ENCODE data around the gene DDR2.

DDR2 gene

DNA sequence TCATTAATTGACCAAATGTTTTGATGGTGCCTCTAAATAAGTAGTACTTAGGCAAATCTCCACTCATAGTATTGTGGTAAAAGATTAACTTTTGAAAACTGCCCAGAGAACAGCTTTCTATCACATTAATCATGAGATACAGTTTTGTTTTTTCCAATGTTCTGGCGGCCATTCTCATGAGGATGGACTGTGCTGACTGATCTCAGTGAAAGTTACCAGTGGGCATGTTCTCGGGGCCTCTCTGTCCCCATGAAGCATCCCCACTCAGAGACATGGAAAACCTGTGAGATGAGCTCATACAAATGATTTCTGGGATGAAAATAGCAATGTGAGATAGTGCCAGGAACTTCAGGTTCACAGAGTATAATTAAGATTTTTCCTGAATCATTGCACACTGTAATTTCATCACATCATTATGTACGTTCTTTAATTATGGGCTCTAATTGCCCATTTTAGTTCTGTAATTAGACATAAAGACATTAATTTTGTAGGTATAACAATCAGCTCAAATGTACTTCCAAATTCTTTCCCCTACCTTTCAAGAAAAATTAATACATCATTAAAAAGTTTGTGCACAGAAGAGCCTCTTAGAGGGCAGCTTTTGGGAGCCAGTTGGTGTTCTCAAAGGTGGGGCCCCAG lies 40.5 kb downstream of the DDR2 start:
- DNase-seq (ENCODE audit: low read depth), result no peak

DNA sequence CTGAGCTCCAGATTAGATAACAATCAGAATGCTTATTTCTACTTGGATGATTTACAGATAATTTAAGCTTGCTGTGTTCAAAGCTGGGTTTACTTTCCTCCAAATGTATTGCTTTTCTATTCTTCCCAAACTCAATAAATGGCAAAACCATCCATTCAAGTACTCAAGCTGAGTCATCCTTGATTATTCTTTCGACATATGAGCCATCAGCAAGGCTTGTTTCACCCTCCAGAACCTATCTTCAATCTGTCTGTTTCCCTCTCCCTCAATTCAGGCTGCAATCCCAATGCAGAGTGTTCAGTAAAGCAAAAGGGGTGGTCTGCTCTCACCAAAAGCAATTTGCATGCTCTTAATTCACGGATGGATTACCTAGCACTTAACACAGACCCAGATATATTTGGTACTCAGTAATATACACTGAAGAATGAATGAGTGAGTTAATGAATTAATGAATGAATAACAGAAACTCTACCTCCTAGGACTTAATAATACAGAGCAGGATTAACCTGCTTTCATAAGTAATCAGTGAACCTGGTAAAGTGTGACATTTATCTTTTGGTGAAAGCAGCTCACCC lies 41.9 kb downstream of the DDR2 start:
- DNase-seq (ENCODE audit: low read depth), result no peak

DNA sequence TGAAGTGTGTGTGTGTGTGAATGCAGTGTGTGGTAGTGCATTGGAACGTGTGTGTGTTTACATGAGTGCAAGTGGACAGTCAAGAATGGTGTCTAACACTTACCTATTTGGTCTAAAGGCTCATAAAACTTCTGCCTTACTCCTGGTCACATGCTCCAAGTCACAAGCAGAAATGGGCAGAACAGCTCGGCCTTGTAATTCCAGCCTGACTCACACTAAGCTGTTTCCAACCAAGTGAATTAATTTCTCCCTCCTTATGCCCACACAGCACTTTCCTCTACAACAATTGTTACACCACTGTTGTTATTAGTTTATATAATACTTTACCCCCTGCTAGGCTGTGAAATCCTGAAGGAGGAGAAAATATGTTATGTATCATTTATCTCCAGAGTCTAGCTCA lies 43.8 kb downstream of the DDR2 start:
- no peak for DNase-seq (ENCODE audit: low read depth)

DNA sequence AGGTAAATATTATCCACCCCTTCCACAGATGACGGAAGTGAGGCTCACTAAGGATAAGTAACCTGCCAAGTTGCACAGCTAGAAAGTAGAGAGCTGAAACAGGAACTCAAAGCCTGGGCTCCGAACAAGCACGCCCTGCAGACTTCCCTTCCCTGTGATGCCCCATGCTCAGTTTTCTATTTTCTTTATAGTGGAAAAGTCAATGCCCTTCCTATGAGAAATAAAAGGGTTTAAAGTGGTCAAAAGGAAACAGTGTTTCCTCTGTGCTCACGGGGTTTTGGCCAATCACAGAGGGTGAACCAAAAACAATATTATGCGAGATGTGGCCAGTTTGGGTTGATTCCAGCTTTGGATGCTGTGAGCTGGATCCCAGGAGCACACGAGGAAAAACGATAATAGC lies 44.5 kb downstream of the DDR2 start:
- no peak for DNase-seq (ENCODE audit: low read depth)

DNA sequence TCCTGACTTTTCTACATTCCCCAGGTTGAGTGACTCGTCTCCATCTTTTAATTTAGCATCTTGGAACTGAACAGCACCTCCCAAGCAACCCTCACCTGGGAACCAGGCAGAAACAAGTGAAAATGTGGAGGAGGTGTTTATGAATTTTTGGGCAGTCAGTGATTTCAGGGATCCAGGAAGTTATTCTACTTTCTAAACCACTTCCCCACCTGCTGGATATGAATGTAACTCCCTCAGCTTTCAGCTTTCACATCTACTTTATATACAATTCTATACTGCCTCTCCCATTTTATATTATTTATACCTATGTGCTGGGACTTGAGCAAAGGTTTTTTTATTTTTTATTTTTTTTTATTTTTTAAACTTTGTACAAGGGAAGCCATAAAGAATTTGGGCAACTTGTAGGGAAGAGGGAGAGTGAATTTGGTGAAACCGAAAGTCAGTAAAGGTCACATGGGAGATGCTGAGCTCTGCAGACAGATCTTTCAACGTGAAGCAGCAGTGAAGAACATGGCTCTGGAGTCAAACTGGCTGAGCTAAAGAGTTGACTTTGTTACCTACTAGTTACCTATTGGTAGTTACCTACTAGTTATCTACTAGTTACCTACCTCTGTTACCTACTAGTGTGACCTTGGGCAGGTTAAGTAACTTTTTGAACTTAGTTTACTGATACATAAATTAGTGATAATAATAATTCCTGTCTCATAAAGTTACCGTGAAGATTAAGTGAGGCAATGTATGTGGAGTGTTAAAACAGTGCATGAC lies 45.5 kb downstream of the DDR2 start:
- no peak for DNase-seq (ENCODE audit: low read depth)

DNA sequence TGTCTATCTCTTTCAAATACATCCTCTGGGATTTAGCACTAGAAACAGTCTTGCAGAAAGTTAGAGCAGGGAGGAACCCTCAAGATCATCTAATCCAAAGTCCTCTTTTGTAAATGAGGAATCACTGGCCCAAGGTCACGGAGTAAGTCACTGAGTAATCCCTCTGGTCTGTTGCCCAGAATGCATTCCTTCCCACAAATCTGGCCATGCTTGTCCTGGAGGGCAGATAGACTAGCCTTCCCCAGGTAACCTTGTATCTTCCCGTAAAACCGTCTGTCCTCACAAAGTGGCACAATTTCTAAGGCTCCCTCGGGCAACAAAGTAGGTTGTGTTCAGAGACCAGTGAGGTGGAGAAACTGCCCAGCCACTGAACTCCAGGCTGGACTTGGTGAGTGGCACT lies 46.2 kb downstream of the DDR2 start:
- DNase-seq (ENCODE audit: low read depth), result no peak

DNA sequence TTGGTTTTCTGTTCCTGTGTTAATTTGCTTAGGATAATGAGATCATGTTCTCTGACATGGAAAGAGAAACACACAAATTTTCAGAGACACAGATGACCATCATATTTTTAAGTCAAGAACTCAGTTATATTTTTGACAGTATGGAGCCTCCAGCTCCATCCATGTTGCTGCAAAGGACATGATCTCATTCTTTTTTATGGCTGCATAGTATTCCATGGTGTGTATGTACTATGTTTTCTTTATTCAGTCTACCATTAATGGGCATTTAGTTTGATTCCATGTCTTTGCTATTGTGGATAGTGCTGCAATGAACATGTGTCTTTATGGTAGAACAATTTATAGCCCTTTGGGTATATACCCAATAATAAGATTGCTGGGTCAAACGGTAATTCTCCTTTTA lies 47.0 kb downstream of the DDR2 start:
- DNase-seq (ENCODE audit: low read depth), result no peak

DNA sequence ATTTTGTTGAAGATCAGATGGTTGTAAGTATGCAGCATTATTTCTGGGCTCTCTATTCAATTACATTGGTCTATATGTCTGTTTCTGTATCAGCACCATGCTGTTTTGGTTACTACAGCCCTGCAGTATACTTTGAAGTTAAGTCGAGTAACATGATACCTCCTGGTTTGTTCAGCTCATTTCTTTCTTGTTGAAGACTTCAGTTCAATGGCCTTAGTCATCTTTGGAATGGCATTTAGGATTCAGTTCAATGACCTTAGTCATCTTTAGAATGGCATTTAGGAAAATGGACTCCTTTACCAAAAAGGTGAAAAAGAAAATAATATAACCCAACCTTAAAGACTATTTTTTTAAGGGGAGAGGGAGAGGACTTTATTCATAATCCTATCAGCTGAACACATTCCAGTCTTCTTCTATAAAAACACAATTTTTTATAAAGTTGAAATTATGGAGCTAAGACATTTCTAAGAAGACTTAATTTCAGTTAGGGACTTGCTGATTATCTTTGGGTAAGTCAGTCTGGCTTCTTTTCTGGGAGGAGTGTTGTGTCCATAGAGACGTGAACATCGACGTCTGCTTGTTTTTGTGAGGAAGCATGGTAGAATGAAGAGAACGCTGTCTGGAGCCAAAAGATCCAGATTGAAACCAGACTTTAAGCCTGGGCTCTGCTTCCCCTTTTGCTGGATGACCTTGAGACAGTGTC lies 48.3 kb downstream of the DDR2 start:
- no peak for DNase-seq (ENCODE audit: low read depth)

DNA sequence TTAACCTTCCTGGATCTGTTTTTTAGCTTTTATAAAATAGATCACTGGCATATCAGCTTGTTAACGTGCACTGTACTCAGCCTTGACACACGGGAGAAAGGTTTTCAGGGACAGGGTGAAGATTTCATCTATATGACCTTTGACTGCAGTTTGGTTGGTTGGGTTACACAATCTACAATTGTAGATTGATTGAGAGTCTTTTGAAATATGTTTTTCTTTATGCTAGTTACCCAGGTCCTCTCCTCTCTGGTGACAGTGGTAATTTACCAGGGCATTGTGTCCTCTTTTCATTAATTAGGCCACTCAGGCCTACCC lies 48.8 kb downstream of the DDR2 start:
- DNase-seq (ENCODE audit: low read depth), result no peak

DNA sequence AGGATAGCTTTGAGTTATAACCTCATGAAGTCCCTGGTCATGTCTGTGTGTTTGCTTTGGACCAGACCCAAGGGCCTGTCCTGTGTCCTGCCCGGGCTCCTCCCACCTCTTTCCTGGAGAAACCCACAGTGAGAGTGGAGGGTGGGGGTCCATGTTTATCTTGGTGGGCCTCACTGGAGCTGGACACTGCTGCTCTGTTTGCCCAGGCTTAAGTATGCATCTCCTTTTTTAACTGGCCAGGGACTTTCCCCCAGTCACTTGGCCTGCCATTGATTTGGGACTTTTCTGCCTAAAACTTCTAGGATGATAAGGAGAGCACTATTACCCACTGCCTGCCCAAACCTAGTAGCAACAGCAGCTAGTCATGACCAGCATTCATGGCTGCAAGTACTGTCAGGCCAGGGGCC lies 49.8 kb downstream of the DDR2 start:
- DNase-seq (ENCODE audit: low read depth), result no peak

DNA sequence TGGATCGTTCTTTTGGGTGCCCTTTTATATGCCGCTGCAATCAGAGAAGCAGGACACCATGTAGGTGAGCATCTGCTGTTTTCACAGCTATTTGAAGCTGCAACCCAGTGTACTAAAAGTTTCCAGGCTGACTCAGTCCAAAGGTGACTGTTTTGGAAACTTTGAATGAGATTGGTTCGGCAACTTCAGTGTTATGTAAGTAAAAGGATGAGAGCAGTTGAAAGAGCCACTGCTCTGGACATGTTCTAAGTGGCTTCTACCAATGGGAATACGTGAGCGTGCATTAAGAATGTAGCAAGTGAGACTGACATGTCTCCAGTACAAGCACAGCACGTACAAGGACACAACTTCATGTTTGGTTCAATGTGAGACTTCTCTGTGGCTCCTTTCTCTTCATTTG lies 55.6 kb downstream of the DDR2 start:
- no peak for DNase-seq (ENCODE audit: low read depth)

DNA sequence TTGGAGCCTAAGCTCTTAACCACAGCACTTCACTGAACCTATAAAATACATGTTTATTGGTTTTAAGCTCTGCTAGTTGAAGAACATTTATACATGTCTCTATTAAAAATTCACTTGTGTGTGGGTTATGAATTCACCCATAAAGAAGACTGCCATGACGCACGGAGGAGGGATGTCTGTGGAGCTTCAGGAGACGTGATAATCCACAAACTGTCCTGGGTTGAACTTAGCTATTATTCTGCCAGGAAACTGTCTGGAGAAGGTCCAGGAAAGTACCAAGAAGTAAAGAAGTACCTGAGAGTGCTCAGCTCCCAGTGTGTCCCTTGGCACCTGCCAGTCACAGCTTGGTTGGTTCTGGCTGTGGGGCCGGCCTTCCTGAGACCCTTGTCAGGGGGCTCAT lies 56.3 kb downstream of the DDR2 start:
- no peak for DNase-seq (ENCODE audit: low read depth)

DNA sequence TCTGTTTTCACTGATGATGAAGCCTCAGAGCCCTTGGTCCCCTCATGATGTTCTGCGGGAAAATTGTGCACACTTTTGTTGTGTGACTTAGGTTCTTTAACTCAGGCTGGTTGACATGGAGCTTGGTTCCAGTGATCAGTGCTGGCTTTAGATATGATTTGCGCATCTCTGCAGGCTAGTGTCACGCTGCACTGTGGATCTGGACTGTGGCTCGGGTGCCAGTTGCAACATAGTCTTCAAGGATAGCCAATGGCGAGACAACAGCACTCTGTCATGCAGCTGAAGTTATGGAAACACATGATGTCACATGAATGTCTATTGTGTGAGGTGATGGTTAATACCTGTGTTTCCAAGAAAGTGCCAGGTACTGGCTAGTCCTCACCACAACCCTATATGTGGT lies 56.7 kb downstream of the DDR2 start:
- DNase-seq (ENCODE audit: low read depth), result no peak

DNA sequence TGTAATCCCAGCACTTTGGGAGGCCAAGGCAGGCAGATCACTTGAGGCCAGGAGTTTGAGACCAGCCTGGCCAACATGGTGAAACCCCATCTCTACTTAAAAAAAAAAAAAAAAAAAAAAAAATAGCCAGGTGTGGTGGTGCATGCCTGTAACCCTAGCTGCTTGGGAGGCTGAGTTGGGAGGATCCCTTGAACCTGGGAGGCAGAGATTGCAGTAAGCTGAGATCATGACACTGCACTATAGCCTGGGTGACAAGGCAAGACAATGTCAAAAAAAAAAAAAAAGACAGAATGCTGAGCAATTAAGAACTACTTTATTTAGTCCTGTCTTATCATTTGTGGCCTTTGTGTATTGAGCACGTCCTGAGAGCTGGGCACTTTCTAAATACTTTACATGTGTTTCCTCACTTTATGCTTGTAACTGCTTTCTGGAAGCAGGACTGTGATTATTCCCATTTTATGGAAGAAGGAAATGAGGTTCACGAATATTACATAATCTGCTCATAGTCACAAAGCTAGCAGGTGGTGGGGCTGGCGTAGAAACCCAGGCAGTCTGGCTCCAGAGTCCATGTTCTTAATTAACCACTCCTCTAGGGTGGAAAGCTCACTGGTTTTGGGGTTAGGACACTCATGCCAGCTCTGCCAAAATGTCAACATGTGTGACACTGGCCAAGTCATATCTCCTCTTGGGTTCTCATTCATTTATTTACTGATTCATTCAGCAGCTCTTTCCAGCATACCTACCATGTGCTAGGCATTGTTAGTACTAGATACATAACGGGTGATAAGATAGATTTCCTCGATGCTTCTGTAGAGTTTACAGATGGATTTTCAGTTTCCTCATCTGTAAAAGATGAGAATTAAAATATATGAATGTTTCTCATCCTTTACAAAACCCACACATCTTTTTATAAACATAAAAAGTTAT lies 57.7 kb downstream of the DDR2 start:
- no peak for DNase-seq (ENCODE audit: low read depth)

DNA sequence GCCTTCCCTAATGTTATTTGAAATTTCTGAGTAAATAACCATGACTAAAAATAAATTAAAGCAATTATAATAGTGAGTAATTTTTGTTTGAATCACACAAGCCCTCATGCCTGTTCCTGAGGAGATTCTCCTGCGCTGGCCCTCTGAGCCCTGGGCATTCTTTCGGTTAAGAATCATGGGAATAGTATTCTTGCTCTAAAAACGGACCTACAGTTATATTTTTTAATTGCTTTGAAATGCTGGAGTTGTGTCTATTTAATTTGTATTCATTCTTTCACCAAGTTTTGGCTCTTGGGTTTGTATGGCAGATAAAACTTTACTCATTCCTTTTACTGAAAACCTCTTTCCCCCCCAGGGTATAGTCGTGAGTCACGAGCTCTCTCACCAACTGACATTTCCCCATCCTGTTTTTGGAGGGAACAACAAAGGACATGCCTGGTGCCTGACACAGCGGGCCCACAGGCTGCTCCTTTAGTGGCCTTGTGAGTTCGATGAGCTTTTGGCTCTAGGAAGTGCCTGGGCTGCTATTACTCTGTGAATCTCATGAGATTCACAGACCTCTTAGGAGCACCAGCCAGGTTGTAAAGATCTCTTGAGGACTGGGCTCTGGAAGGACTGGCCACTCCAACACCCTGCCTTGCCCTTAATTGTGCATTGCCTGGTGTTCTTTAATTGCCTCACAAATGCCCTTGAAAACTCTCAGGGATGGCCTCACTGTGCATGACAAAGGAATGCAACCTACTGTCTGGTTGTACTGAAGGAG lies 58.6 kb downstream of the DDR2 start:
- DNase-seq (ENCODE audit: low read depth), result no peak

DNA sequence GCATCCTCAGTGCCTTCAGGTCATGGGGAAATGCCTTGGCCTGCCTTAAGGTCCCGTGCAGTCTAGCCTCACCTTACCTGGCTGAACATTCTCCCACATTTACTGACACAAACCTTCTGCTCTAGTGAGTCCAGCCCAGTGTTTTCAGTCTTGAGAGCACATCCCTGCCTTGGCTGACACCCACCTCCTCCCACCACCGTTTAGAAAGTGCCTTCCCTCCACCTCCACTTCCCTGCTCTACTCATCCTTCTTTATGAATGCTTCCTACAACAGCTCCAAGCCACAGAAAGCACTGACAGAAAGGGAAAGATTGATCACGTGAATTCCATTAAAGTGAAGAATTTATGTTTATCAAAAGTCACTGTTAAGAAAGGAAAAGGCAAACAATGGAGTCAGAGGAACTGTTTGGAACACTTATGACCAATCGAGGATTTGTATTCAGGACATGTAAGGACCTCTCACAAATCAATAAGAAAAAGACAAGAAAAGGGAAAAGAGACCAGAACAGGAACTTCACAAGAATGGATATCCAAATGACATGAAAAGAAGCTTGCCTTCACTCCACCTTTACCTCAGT lies 59.8 kb downstream of the DDR2 start:
- DNase-seq (ENCODE audit: low read depth), result no peak

DNA sequence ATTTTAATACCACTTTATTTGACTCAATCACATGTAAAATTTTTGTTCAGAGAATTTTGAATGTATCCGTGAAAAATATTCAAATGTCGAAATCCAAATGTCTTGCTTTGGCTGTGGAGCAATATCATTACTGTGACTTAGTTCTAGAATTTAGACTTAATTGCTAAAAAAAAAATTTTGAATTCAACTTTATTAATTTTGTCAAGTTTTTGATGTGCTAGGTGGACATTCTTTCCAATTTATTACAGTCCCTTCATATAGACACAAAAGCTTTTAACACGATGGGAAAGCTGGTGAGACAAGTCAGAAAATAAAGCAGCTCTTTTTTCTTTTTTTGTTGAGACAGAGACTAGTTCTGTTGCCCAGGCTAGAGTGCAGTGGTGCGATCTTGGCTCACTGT lies 62.6 kb downstream of the DDR2 start:
- no peak for DNase-seq (ENCODE audit: low read depth)

DNA sequence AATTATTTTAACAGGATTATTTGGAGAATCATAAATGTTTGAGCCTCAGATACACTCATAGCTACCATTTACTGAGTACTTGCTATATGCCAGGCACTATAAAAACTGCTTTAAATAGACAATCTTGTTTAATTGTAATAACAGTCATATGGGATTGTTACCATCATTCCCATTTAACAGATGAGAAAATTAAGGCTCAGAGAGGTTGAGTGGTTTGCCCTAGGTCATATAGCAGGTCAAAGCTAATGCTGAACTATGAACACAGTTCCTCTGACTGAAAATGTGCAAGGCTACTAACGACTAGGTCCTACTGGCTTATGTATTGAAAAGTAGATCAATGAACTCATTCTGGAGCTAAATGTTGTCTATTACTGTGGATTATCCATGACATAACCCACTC lies 63.4 kb downstream of the DDR2 start:
- no peak for DNase-seq (ENCODE audit: low read depth)

DNA sequence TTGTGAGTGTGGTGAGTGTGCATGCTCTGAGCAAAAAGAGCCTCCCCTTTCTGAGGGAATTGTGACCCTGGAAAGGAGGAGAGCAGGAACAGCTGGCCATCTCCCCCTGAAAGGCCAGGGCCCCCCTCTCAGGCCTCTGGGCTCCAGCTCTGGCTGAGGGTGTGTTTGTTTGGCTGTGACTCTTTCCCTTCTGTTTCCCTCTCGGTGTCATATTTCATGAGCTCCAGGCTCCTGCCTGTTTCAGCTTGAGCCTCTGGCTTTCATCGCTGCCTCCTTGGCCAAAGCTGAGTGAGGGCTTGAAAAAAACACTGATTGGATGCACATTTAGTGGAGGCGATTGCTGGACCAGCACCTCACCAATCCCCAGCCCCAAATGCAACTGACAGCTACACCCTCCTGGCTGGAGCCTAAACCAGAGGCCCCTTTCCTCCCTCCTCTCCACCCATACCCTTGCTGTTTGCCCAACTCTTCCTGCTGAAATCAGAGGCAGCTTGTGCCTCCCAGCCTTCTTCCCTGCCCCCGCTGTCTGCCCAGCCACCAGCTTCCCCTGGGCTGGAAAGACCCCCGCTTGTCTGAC lies 64.1 kb downstream of the DDR2 start:
- no peak for DNase-seq (ENCODE audit: low read depth)

DNA sequence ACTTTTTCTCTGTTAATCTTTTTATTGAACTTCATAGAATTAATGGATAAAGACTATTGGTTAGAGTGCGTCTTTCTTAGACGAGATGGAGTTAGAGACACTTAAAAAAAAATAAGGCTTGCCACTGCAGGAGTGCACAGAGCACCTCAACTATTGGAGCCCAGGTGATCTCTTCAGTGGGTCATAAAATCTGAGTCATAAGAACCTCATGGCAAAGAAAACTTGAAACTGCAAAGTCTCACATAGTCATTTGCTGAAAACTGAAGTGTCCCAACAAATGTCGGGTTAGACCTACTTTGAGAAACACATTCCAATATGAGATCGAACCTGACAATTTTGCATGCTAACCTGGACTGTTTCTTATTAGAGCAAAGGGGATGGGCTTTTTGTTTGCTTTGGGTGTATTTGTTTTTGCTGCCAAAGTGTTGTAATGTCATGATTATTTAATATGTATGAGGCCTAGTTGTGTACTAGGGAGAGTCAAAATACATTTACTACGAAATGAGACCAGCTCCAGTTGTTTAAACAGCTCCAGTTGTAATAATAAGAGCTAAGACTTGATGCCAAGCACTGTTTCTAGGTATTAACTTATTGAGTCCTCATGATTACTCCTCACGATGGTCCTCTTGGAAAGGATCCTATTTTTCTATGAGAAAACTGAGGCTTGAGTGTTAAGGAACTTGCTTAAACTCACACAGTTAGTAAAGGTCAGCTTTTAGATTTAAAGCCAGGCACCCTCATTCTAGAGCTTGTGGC lies 65.1 kb downstream of the DDR2 start:
- DNase-seq (ENCODE audit: low read depth), result no peak

All from T-helper 22 cell (primary cell).